GM23338 (cell line): ENCODE results near the gene TDP2. TPM values are rescaled to one million over a fixed set of nuclear protein-coding genes. Genes with fewer than 3 reads are reported as not detected.

ENCODE experiments used
- ATAC-seq: fragments of 200-7000 bp; cut with Tn5 transposase; 3 replicates; pipeline ENCODE4 v1.9.1; 2020
- DNase-seq: peaks from one replicate; pipeline ENCODE4 v3.0.0-alpha.2; 2015; ENCODE audit warnings: low spot score
- H2AFZ ChIP-seq: fragments of 200-600 bp; sonication (generic); 2 replicates; pipeline ENCODE4 v1.8.0; 2016; ENCODE audit warnings: antibody characterized with exemption, mild to moderate bottlenecking, moderate library complexity
- H3F3A ChIP-seq: fragments of 200-600 bp; sonication (generic); replicated peaks from 2 replicates; pipeline ENCODE4 v1.8.0; 2017; ENCODE audit warnings: antibody characterized with exemption, mixed run types, low read depth
- H3K27ac ChIP-seq: fragments of 200-600 bp; sonication (generic); 2 replicates; pipeline ENCODE4 v1.6.1; 2016; ENCODE audit warnings: low read depth
- H3K27me3 ChIP-seq: fragments of 200-600 bp; sonication (generic); 2 replicates; pipeline ENCODE4 v1.8.0; 2016; ENCODE audit warnings: mild to moderate bottlenecking, mixed run types, moderate library complexity; ENCODE audit not compliant: insufficient read depth
- H3K36me3 ChIP-seq: fragments of 200-600 bp; sonication (generic); 2 replicates; pipeline ENCODE4 v1.8.0; 2016; ENCODE audit warnings: mild to moderate bottlenecking; ENCODE audit not compliant: insufficient read depth
- H3K4me1 ChIP-seq: fragments of 200-600 bp; sonication (generic); 2 replicates; pipeline ENCODE4 v1.8.0; 2016; ENCODE audit warnings: mild to moderate bottlenecking, moderate library complexity; ENCODE audit not compliant: insufficient read depth
- H3K4me2 ChIP-seq: fragments of 200-600 bp; sonication (generic); 2 replicates; pipeline ENCODE4 v1.7.1; 2017; ENCODE audit warnings: mixed run types
- H3K4me3 ChIP-seq: fragments of 200-600 bp; sonication (generic); 2 replicates; pipeline ENCODE4 v1.6.1; 2016; ENCODE audit warnings: mixed run types
- H3K79me2 ChIP-seq: fragments of 200-600 bp; sonication (generic); replicated peaks from 2 replicates; pipeline ENCODE4 v1.8.0; 2017; ENCODE audit warnings: mild to moderate bottlenecking; ENCODE audit not compliant: insufficient read depth
- H3K9me2 ChIP-seq: fragments of 200-600 bp; sonication (generic); 2 replicates; pipeline ENCODE4 v1.8.0; 2017; ENCODE audit not compliant: insufficient read depth
- H4K20me1 ChIP-seq: fragments of 200-600 bp; sonication (generic); replicated peaks from 2 replicates; pipeline ENCODE4 v1.8.0; 2017; ENCODE audit warnings: mild to moderate bottlenecking; ENCODE audit not compliant: insufficient read depth
- H3K27ac Mint-ChIP-seq: 2 replicates; pipeline ENCODE4 v1.8.0; 2020; ENCODE audit warnings: inconsistent platforms, mild to moderate bottlenecking, moderate library complexity, mixed read lengths
- H3K27me3 Mint-ChIP-seq: 3 replicates; pipeline ENCODE4 v1.8.0; 2022; ENCODE audit warnings: low read depth, mild to moderate bottlenecking, moderate library complexity, mixed read lengths, inconsistent platforms; ENCODE audit not compliant: insufficient read depth, poor library complexity
- H3K36me3 Mint-ChIP-seq: 3 replicates; pipeline ENCODE4 v1.8.0; 2021; ENCODE audit warnings: low read depth, mild to moderate bottlenecking, inconsistent platforms, moderate library complexity, mixed read lengths
- H3K4me1 Mint-ChIP-seq: 3 replicates; pipeline ENCODE4 v1.8.0; 2020; ENCODE audit warnings: mild to moderate bottlenecking, inconsistent platforms, mixed read lengths
- H3K4me3 Mint-ChIP-seq: 3 replicates; pipeline ENCODE4 v1.8.0; 2021; ENCODE audit warnings: moderate library complexity, mild to moderate bottlenecking, inconsistent platforms, mixed read lengths
- H3K9me3 Mint-ChIP-seq: 3 replicates; pipeline ENCODE4 v1.8.0; 2020; ENCODE audit warnings: moderate library complexity, mild to moderate bottlenecking, inconsistent platforms, mixed read lengths
- CREB1 ChIP-seq: fragments of 250-450 bp; sonication (Bioruptor Pico); IDR thresholded peaks from 2 replicates; pipeline ENCODE4 v1.5.0; 2020; ENCODE audit warnings: low read depth, mild to moderate bottlenecking, moderate library complexity
- ETS1 ChIP-seq: IDR thresholded peaks from 2 replicates; pipeline ENCODE4 v1.6.1; 2016; ENCODE audit warnings: antibody characterized with exemption
- EZH2 ChIP-seq: fragments of 200-600 bp; sonication (generic); IDR thresholded peaks from one replicate; pipeline ENCODE4 v1.8.0; 2017; ENCODE audit warnings: antibody characterized with exemption, mild to moderate bottlenecking, low read depth; ENCODE audit not compliant: unreplicated experiment
- EZH2phosphoT487 ChIP-seq: fragments of 200-600 bp; sonication (generic); IDR thresholded peaks from one replicate; pipeline ENCODE4 v1.8.1; 2018; ENCODE audit warnings: antibody characterized with exemption; ENCODE audit not compliant: unreplicated experiment
- JUNB ChIP-seq: IDR thresholded peaks from one replicate; pipeline ENCODE4 v1.6.1; 2016; ENCODE audit warnings: antibody characterized with exemption; ENCODE audit not compliant: unreplicated experiment
- NANOG ChIP-seq: IDR thresholded peaks from 2 replicates; pipeline ENCODE4 v1.6.1; 2016; ENCODE audit warnings: antibody characterized with exemption, borderline replicate concordance
- POLR2AphosphoS5 ChIP-seq: IDR thresholded peaks from 2 replicates; pipeline ENCODE4 v1.6.1; 2016; ENCODE audit warnings: antibody characterized with exemption, low read depth
- REST ChIP-seq: IDR thresholded peaks from one replicate; pipeline ENCODE4 v1.6.1; 2018; ENCODE audit warnings: antibody characterized with exemption; ENCODE audit not compliant: unreplicated experiment
- STAT1 ChIP-seq: IDR thresholded peaks from one replicate; pipeline ENCODE4 v1.6.1; 2016; ENCODE audit warnings: antibody characterized with exemption; ENCODE audit not compliant: unreplicated experiment
- ZNF114 ChIP-seq: fragments of 250-450 bp; sonication (Bioruptor Pico); IDR thresholded peaks from 2 replicates; pipeline ENCODE4 v1.5.0; 2020; ENCODE audit warnings: mild to moderate bottlenecking, moderate library complexity
- ZNF331 ChIP-seq: fragments of 250-450 bp; sonication (Bioruptor Pico); IDR thresholded peaks from 2 replicates; pipeline ENCODE4 v1.5.0; 2020; ENCODE audit warnings: low read depth, mild to moderate bottlenecking, moderate library complexity
- ZNF462 ChIP-seq: fragments of 250-450 bp; sonication (Bioruptor Pico); IDR thresholded peaks from 2 replicates; pipeline ENCODE4 v1.5.0; 2020; ENCODE audit warnings: mild to moderate bottlenecking, moderate library complexity
- polyA plus RNA-seq: library from polyadenylated mRNA; unstranded; fragments of >200 nt; fragmentation: Nextera tagmentation; extraction: Ambion mirVana; gene quantifications from 2 replicates; pipeline ENCODE4 v1.2.1, GENCODE V29; 2016
- total RNA-seq: library from RNA; depleted of rRNA; stranded (reverse); fragments of >200 nt; shearing (Covaris generic); gene quantifications from 2 replicates; pipeline ENCODE4 v1.2.3, GENCODE V29; 2014

TDP2 gene
- total and polyA plus RNA-seq, 2 experiments from 2014 or later, result 46.8 to 47.8 TPM

GRCh38 chr6:24709014-24709711 lies 42.5 kb upstream of the TDP2 start (continued):
- TF ChIP-seq ZNF462 (CRISPR knock-in tag) (no peak), EZH2phosphoT487 (no peak), POLR2AphosphoS5 (no peak), NANOG (no peak), CREB1 (no peak), JUNB (no peak), STAT1 (no peak)

- H3F3A ChIP-seq, result peaks cover 17% of the 10 kb centered on the region
- H3K4me2 ChIP-seq, result no peak overlapping the region
- H3K9me3 Mint-ChIP-seq, result no peaks in the 10 kb centered on the region
- peaks cover 3% of the 10 kb centered on the region for H3K27me3 Mint-ChIP-seq
- peaks cover 5% of the 10 kb centered on the region; the same call in 1 of the 3 replicates for H3K4me1 Mint-ChIP-seq
- H3K9me2 ChIP-seq, result no peaks in the 10 kb centered on the region
- no peak overlapping the region; the same call in 1 of the 2 replicates for H3K27ac Mint-ChIP-seq
- H3K4me1 ChIP-seq, result no peaks in the 10 kb centered on the region
- H3K4me3 Mint-ChIP-seq, result no peak overlapping the region
- H3K27ac ChIP-seq, result peak overlapping the region; percentile 39; the same call in 1 of the 2 replicates
- DNase-seq (no peak), ATAC-seq (no peak)
- no peak overlapping the region for H2AFZ ChIP-seq
- H4K20me1 ChIP-seq, result peaks cover 28% of the 10 kb centered on the region
- peaks cover 49% of the 10 kb centered on the region for H3K79me2 ChIP-seq
- H3K4me3 ChIP-seq, result no peak overlapping the region
- peaks cover 92% of the 10 kb centered on the region for H3K36me3 Mint-ChIP-seq
- H3K27me3 ChIP-seq, result no peaks in the 10 kb centered on the region
- peaks cover 60% of the 10 kb centered on the region for H3K36me3 ChIP-seq
- TF ChIP-seq STAT1 (no peak), ZNF331 (no peak), EZH2phosphoT487 (no peak), CREB1 (no peak), ZNF114 (no peak), REST (no peak), NANOG (no peak), EZH2 (no peak), POLR2AphosphoS5 (no peak), ETS1 (no peak)
These were observed 41.9 kb upstream of the TDP2 start for GRCh38 chr6:24708612-24709011.
